ENCODE results near the gene THRB.
A peak's percentile ranks its signal among the peaks of the same experiment; 100 is the strongest.

Gene THRB

DNA sequence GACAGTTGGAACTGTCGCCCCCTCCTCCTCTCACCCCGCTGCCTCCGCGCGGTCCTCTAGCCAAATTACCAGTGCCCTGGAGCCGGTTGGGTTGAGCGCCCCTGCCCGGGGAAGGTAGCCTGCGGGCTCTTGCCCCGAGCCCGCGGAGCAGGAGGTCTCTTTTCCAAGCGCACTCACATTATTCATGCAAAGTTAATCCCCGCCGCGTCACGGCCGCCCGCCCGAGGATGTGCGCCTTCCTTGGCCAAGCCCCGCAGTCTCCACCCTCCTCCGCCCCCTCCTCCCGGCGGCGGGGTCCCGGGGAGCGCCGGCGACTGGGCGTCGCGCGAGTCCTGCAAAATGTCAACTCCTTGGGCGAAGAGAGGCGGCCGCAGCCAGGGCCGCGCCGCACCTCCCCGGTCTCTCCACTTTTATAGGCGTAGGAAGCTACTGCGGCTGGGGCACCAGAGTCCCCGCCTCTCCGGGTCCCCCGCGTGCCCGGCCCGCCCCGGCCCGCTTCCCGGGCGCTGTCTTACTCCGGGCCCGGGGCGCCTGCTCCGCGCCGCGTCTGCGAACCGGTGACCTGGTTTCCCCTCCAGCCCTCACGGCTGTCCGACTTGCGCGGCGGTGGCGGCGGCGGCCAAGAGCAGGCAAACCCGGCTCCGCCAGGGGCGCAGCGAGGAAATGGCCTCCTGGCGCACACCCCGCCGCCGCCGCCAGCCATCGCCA, at the start of gene THRB:
TSS of gene THRB (minus strand) at position 233 of the 708 bp plus-strand sequence.
- peak in 1 of 2 experiments; percentile 31 for DNase-seq

DNA sequence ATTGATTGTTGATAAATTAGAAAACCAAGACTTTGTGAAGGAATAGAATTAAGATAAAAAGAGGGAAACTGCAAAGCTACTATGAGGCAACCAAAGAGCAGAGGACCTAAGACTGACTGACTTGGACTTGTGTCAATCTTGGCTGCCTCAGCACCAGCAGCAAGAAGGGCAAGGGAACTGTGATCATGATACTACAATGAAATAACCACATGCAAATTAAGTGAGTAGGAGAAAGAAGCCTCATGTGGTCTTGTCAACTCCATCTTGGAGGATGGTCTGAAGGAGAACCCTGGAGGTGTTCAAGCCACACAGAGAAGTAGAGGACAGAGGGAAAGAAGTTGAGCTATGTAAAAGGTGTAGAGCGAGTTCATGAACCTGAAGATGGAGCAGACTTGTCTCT, 47.3 kb upstream of the THRB start:
- DNase-seq: no peak

DNA sequence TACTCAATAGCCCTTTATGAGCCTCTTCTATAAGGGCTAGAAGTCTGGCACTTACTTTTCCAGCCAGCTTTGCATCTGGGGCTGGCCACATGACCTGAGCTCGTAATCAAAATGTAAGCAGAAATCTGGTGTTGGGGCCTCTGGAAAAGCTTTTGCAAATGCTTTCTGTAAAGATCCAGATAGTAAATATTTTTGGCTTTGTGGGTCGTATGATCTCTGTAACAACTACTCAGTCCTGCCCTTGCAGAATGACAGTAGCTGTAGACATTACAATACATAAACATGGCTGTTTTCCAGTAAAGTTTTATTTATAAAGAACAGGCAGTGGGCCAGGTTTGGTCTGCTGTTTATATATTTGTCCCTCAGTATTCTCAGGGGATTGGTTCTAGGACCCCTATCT, 46.2 kb upstream of the THRB start:
- no peak for DNase-seq

DNA sequence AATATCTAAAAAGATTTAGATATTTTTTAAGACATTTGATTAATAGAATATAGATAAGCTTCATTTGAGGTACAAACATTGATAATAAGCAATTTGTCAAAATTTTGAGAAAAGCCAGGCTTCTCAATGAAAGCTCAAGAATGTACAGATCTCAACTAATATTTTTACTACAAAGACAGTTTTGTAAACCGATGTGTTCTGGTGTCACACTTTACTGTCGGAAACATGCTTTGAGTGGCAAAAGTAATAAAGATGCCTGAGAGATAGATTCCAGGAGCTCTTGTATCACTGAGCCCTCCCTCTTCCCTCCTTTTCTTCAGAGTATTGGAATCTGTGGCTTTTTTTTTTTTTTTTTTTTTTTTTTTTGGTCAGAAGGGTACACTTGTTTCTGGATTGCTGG, 45.0 kb upstream of the THRB start:
- no peak for DNase-seq

DNA sequence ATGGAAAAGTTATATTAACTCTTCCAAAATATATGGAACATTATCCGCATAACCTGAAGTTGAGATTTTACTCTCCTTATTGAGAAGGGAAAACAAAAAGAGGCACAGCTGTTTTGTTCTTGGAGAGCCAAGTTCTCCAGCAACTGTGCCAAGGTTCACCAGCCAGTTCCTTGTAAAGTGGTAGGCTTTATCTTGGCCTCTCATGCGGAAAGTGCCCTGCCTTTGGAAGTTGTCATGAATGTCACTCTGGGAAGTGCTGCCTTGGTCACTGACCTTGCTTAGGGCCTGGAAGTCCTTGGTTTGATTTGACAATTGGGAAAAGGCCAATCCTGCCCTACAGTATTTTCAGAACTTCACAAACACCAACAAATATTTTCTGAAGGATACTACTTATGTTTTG, 44.2 kb upstream of the THRB start:
- no peak for DNase-seq

DNA sequence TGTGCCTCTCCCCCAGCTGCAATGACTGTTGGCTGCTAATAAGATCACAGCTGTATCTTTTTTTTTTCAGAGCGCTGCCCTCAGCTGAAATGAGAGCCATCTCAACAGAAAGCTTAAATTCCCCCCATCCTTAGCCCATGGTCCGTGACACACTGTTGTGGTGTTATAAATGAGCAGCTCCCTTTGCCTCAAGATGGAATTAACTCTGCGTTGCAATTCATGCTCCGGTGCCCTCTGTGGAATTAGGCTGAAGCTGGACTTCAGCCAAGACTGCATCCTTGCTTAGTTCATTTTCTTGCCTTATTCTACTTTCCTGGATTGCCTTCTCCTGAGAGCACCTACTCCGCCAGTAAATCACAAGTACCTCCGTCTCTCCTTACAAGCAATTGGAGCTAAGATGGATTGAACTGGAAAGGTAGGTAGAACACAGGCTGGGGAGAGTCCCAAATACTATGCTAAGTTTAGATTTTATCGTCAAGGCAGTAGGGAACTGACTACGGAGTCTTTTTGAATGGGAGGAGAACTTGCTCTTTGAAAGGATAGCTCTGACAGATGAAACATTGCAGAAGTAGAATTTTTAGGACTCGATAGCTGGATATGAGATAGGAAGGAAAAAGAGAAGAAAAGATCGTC, 39.0 kb upstream of the THRB start:
- DNase-seq: no peak

DNA sequence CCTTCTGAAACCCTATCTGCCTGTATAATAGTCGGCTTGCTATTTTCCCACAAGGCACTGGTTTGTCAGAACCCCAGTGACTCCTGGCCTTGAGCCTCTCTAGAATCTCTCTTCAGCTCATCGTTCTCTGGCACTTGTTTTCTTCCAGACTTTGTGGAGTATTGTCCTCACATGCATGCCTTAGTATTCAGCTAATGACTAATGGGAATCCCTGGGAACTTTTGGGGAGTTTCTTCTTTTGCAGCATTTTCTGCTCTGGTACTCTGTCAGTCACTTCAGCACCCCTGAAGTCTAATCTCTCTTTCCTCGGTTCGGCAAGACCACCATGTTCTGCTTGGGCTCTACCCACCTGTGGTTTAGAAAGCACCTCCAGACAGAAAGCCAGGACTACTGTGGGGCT, 35.8 kb upstream of the THRB start:
- DNase-seq: no peak

DNA sequence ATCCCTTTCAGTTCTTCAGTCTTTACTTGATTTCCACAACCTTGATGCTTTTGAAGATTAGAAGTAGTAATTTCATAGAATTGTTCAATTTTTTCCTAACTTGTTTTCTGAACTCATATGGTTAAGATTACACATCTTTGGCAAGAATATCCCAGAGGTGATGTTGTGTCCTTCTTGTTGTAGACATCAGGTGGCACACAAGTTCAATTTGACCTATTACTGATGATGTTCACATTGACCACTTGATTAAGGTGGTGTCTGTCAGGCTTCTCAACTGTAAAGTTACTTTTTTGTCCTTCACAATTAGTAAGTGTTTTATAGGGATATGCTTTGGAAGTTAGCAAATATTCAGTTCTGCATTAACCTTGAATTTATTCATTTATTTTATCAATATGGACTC, 34.6 kb upstream of the THRB start:
- no peak for DNase-seq

DNA sequence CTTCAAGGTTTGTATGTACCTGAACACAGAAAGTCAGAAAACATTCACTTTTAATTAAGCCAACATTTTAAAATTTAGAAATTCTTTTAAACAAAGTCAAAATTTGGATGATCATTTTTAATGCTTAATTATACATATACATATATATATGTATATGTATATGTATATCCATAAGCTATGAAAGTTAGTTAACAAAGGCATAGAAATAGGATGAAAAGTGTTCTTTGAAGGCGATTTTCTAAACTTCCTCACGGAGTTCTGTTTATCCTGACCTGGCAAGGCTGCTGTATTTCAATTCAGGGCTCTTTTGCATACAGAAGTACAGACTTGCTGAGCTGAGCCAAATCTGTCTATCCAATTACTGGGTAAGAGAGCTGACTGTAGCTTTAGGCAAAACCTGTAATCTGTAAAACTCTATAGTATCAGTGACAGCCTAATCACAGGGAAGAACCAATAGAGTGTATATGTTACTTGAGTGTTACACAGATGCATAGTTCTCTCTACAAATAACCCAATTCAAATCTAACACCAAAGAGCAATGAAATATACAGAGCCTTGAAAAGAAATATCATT, 32.1 kb upstream of the THRB start:
- no peak for DNase-seq

DNA sequence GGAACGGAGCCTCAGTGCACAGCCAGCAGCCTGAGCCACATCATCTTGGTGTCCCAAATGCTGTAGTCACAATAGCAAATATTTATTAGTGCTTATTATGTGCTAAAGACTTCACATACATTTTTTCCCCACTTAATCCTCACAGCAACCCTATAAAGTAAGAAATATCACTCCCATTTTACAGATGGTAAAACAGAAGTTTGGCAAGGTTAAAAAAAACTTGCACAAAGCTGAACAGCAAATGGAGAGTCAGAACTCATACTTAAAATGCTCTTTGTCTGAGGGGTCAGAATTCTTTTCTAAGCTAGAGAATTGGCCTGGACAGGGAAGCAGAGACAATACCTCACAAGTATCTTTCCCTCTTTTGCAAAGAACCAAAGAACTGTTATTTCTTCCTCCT, 30.9 kb upstream of the THRB start:
- DNase-seq: no peak

DNA sequence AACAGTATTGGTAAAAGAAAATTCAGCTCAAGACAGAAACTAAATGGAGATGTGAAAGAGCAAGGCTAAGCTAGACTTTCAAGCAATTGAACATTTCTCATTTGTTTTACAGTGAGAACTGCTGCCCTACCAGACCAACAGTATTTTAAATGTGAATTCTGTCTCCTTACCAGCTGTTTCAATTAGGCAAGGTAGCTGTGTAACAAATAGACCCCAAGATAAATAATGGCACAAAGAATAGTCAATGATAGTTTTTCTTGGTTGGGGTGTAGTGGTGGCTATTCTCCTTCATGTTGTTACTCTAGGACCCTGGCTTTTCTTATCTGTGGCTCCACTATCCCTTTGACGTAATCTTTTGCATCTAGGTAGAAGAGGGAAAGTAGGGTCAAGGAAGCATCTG, 30.4 kb upstream of the THRB start:
- DNase-seq: no peak

DNA sequence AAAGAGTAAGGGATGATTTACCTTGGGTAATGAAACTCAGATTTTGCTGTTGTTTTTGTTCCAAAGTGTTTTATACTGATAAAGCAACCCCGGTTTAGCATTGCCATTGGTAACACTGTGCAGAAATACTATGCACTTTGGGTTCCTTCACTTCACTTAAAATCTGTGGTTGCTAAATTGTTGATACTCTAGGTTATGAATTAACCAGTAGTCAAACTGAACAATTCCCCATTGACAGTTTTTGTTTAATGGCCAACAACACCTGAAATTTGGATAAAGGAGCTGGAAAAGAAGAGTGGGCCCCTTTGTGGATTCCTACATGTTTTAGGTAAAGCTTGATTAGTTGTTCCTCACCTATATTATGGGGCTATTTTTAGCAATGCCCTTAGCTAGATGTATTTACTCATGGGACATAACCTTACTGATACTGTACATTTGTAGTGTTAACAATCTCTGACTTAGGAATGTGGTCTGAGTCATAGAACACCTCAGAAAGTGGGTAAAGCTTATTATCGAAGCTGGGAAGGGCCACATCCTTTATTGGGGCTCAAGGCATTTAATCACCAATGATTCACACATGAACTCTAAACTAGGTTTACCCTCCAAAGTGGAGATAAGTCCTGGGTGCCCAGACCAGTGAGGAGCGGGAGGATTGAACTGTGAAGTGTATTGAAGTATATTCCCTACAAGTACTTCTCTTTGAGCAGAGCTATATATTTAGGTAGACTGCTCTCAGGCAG, 29.5 kb upstream of the THRB start:
- no peak for DNase-seq

DNA sequence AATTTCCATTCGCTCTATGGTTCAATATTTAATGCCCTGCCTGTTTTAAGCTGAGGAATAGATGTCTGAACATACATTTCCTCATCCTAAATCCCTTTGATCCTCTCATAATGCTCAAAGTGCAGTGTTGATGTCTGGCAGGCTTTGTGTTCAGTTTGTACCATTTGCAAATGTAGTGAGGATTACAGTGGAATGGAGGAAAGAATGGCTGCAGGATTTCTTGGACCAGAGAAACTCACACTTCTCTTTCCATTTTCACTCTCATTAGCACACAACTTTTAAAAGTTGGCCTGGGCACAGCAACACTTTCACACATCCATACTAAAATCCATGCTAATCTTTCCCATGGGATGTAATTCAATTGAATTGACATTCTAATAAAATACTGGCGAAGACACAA, 28.6 kb upstream of the THRB start:
- DNase-seq: no peak

DNA sequence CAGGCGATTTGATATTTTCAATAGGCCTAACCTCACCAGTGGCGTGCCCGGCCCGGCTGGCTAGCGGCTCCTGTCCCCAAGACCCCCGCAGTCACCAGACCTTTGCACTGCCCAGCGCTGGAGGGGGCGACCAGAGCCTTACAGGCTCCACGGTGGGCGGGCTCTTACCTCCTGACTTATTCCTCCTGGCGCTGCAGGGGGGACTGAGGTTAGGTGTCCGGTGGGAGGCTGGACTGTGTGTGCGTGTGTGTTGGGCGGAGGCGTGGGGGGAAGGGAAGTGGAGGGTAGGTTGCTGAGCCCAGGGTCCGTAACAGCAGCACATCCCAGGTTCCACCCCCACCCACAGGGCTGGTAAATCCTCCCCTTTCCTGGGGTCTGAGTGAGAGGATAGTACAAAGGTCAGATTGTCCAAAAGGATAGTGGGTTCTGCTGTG, 27.5 kb upstream of the THRB start:
- DNase-seq: no peak

DNA sequence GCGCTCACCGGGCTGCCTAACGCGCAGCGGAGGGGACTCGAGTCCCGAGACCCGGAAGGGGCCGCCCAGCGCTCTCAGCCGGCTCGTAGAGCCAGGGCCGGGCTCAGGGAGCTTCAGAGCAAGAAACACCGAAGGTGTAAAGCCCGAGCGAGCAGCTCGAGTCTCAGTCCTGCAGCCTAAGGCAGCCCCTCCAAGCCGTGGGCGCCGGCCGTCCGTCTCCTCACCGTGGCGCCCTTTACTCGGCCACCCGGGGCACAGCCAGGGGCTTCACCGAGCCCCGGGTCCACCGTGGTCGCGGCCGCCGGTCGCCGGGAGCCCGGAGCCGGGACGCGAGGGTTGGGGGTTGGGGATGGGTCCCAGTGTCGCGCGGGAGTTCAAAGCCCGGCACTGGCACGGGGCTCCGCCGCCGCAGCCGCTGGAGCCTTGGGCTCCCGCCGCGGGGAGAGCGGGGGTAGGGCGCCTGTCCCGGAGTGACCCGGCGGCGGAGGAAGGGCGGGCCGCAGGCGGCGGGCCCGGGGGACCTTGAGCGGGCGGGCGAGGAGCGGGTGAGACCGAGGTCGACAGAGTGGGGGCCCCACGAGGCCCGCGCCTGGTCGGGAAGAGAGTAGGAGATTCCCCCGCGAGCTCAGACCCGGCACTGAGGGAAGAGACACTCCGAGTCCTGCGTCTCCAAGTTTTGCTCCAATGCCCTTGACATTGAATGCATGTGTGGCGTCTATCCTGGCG, 26.9 kb upstream of the THRB start:
- DNase-seq: peak in 1 of 2 experiments; percentile 4

DNA sequence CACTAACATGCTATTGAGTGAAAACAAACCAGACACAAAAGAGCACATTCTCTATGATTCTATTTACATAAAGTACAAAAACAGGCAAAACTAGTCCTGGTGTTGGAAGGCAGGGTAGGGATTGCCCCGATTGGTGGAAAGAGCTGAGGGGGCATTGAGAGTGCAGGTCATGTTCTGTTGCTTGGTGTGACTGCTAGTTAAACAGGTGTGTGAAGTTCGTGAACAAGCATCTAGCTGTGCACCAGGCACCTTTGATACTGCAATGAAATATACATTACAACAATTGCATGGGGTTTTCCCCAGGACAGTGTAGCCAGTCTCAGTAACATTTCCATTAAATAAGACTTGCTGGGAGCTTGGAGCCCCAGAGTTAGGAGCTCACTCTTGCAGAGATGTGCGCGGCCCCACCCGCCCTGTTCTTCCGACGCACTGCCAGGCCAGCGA, 26.3 kb upstream of the THRB start:
- DNase-seq: no peak

DNA sequence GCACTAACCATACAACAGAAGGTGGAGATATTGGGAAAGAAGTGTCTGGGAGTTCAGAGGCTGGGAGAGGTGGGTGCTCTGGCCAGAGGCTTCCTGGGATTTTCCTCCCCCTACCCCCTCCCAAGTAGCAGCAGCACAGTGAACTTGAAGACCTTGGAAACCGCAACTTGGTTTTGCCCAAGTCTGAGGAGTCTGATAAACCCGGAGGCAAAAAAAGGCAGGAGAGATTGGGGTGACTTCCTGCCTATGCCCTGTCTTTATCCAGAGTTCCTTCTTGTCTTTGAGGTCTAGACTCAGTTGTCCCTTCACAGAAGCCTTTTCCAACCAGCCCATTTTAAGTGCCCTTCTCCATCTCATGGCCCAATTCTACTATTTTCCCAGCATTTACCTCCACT, 25.4 kb upstream of the THRB start:
- DNase-seq: no peak

DNA sequence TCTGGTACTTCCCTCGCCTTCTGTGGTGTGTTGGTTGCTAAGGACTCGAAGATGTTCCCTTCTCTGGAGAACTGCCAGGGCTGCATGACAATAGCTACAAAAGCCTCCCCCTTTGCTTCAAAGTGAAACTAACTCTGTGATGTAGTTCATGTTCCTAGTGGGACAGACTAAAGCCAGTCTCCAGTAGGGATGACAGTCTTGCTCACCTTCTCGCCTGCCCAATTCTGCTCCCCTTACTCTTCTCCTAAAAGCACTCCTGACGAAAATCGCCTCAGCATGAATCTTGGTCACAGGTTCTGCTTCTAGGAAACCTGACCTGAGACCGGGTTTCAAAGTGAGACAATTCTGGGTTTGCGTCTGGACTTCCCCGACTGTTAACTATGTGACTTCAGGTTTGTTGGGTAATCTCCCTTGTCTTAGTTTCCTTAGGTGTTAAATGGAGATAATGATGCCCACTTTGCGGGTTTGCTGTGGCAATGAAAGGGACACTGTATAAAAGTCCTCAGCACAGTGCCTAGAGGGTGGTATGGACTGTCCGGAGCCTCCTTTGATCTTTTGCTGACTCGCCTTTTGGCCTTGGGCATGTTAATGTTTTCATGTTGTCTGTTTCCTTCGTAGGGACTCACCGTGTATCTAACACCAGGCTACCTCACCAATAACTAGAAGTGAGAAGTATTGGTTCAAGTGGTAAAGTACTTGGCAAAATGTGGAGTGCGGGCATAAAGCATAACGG, 24.9 kb upstream of the THRB start:
- DNase-seq: no peak

DNA sequence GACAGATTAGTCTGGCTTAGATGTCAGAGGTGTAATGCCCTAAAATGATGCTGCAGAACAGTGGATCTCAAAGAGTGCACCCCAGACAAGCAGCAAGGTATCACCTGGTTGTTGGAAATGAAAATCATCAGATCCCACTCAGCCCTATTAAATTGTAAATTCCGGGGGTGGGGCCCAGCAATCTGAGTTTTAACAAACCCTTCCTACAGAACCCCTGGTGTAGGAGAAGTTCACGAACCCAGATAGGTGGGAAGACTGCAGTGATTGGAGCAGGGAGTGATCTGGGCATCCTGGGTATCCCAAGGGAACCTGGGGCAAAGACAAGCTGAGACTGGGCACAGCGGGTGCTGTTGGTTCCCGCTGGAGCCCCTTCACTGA, 24.3 kb upstream of the THRB start:
- DNase-seq: no peak

DNA sequence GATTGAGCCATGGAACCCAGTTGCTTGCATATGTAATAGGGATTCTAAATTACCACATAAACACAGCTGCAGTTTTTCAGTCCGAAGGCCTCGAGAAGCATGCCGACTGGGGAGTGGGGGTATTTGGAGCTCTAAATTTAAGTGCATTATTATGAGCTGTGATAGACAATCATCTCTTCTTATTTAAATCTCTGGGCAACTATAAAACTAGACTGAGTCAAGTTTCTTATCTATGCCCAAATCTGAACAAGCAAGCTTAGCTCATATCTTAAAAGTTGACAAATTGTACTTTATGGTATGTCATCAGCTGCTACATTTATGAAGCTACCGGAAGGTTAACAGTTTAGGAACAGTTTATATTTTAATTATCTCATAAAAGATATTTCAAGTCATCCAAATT, 19.5 kb upstream of the THRB start:
- no peak for DNase-seq

DNA sequence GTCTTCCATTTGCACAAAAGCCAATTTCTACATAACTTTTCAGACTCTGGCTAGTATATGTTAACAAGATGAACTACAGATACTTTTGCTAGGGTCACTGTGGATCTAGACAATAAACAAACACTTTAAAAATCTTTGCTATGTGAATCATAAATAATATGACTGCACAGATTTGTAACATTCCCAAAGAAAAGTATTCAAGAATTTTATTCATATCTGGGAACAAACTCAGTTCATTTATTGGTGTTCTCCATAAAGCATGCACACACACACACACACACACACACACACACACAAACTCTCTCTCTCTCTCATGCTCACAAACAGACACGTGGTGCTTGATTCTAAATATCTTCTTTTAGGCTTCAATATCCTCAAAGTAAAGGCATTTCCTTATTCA, 18.8 kb upstream of the THRB start:
- no peak for DNase-seq

DNA sequence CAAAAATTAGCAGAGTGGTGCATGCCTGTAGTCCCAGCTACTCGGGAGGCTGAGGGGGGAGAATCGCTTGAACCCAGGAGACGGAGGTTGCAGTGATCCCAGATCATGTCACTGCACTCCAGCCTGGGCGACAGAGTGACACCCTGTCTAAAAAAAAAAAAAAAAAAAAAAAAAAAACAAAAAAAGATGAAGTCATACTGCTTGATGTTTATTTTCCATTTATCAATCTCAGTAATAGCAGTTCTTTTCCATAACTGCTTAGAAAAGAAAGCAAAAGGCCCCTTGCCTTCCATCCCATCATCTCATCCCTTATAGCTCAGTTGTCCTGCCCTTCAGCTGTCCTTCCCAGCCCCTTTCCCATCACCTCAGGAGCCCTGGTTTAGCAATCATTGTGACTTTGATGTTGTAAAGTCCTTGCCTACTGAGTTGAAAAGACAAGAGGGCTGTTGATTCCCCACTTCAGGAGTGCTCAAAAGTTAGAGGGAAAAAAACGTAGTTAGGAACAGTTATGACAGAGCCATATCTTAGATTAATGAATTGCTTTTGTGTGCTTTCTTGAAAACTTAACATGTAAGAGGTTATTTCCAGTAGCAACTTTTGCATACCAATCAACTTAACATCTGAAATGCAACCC, 18.0 kb upstream of the THRB start:
- no peak for DNase-seq

Data from NCI-H1930 (cell line).